Uterus (tissue), 4 donors: ENCODE measurements around the gene MYPN. TPM values are rescaled to one million over a fixed set of nuclear protein-coding genes. Genes with fewer than 3 reads are reported as not detected.

Experiments
- DNase-seq, 2 donors: peaks; one replicate each; pipeline ENCODE4 v3.0.0-alpha.2; 2019 to 2020
- H3K27ac ChIP-seq, 2 donors: fragments of 200-600 bp; sonication (generic); 1 replicate in 1 of 2; 2 replicates in 1 of 2; pipeline ENCODE4 v1.5.1; 2016 to 2018
- H3K27me3 ChIP-seq, 2 donors: fragments of 200-600 bp; sonication (generic); one replicate each; pipeline ENCODE4 v1.5.1; 2018 to 2019; ENCODE audit warnings: control low read depth in 1 of 2
- H3K36me3 ChIP-seq, 2 donors: fragments of 200-600 bp; sonication (generic); one replicate each; pipeline ENCODE4 v1.5.1; 2019; ENCODE audit warnings: control low read depth in 1 of 2
- H3K4me1 ChIP-seq, 2 donors: fragments of 200-600 bp; sonication (generic); one replicate each; pipeline ENCODE4 v1.5.1; 2018 to 2019; ENCODE audit warnings: control low read depth in 1 of 2
- H3K4me3 ChIP-seq, 2 donors: fragments of 200-600 bp; sonication (generic); 1 replicate in 1 of 2; 2 replicates in 1 of 2; pipeline ENCODE4 v1.5.1; 2018 to 2019; ENCODE audit warnings: mild to moderate bottlenecking in 1 of 2
- H3K9me3 ChIP-seq, 2 donors: fragments of 200-600 bp; sonication (generic); one replicate each; pipeline ENCODE4 v1.5.1; 2019; ENCODE audit warnings: control low read depth in 1 of 2
- POLR2A ChIP-seq, 2 donors: fragments of 450-650 bp; IDR thresholded peaks; one replicate each; pipeline ENCODE4 v1.6.1; 2016; ENCODE audit warnings: antibody characterized with exemption in 2 of 2, mild to moderate bottlenecking in 1 of 2, moderate library complexity in 1 of 2
- intact Hi-C: fragments of 100-400 bp; cut with DNase I; formaldehyde crosslinking; loops from one replicate; pipeline ENCODE4 v1.15.1; 2023; ENCODE audit warnings: low total_unique reads
- total RNA-seq, 4 donors: library from RNA; depleted of rRNA in 3 of 4; stranded (reverse); fragments of >200 nt in 3 of 4; gene quantifications; one replicate each; pipeline versions ENCODE4 v1.1.0 to v1.2.4, GENCODE V29; 2014 to 2023
- TF ChIP-seq, protein P1 (sequence below), 4 experiments: fragments of 200-600 bp in 2 of 4; fragments of 450-650 bp in 2 of 4; sonication (generic) in 2 of 4; IDR thresholded peaks; one replicate each; pipeline ENCODE4 v1.5.1; 2016 to 2019; ENCODE audit warnings: antibody characterized with exemption in 4 of 4, mild to moderate bottlenecking in 2 of 4, moderate library complexity in 1 of 4
- donor health status: DM: yes; HTN: yes; CAD: no.

The MYPN gene
- total RNA-seq, 4 donors from 2014 or later = not detected

DNA sequence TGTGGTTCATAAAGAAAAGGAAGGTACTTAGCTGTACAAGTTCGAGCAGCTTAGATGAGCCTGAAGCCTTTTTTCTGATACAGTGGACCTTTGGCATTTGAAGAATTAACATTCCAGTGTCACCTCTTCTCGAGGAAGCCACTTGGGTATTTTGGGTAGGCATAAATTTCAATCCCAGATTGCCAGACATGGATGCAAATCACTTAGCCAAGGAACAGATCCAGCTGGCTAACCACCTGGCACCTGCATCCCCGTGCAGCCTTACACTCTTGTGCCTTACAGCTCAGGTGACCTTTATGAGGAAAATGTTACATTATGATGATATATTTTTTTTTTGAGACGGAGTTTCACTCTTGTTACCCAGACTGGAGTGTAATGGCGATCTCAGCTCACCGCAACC is 138.6 kb downstream of the MYPN start:
- H3K4me1 ChIP-seq = no peaks in the 10 kb centered on the region
- no peaks in the 10 kb centered on the region for H3K9me3 ChIP-seq
- no peak for DNase-seq
- no peaks in the 10 kb centered on the region for H3K27me3 ChIP-seq
- intact Hi-C loops = no loop called here
- no peak overlapping the region for H3K27ac ChIP-seq
- TF ChIP-seq, protein P1, sequence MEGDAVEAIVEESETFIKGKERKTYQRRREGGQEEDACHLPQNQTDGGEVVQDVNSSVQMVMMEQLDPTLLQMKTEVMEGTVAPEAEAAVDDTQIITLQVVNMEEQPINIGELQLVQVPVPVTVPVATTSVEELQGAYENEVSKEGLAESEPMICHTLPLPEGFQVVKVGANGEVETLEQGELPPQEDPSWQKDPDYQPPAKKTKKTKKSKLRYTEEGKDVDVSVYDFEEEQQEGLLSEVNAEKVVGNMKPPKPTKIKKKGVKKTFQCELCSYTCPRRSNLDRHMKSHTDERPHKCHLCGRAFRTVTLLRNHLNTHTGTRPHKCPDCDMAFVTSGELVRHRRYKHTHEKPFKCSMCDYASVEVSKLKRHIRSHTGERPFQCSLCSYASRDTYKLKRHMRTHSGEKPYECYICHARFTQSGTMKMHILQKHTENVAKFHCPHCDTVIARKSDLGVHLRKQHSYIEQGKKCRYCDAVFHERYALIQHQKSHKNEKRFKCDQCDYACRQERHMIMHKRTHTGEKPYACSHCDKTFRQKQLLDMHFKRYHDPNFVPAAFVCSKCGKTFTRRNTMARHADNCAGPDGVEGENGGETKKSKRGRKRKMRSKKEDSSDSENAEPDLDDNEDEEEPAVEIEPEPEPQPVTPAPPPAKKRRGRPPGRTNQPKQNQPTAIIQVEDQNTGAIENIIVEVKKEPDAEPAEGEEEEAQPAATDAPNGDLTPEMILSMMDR (IDR thresholded peaks at IDR 0.05) = no peak
- no peak for TF ChIP-seq POLR2A (IDR thresholded peaks at IDR 0.05)
- H3K36me3 ChIP-seq = no peaks in the 10 kb centered on the region
- H3K4me3 ChIP-seq = no peak overlapping the region

DNA sequence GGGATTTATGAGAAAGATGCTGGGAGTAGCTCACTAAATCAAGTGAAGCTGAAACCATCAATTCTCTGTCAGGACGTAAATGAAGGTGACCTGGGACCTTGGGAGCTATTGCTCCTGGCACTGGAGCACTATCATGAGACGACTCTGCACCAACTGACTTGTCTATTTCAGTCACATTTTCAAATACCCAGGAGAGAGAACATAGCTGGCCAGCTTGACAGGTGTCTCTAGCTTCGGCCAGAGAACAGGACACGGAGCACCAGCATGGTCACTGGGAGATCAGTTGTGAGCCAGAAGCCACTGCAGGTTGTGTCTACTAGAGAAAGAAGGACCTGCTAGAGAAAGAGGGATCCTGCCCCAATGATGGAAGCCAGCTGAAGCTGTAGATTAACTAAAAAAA is 140.0 kb downstream of the MYPN start:
- Histone ChIP-seq H3K36me3 (no peaks in the 10 kb centered on the region), H3K4me1 (no peaks in the 10 kb centered on the region)
- intact Hi-C loops = no loop called here

DNA sequence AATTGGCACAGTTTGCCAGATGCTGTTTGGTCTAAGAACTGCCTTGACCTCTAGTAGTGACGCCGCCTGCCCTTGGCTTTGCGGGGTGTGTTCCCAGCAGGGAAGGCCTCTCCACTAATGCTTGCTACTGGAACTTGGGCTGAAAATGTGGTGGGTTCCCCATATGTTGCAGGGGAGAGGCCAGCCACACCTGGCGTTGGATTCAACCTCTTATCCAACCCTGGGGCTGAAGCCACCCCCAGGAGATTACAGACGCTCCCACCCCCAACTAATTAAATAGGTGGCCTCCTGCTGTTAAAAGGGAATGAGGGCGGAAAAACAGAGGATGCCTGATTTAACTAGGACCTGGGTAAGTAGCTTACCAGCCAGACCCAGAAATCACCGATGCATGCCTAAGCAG is 141.9 kb downstream of the MYPN start:
- no peak for DNase-seq
- intact Hi-C loops = no loop called here
- H3K27me3 ChIP-seq = no peaks in the 10 kb centered on the region
- H3K27ac ChIP-seq = no peak overlapping the region
- no peak for TF ChIP-seq POLR2A (IDR thresholded peaks at IDR 0.05)
- TF ChIP-seq, protein P1 (IDR thresholded peaks at IDR 0.05) = no peak
- H3K4me3 ChIP-seq = no peak overlapping the region
- H3K9me3 ChIP-seq = no peaks in the 10 kb centered on the region
- H3K36me3 ChIP-seq = no peaks in the 10 kb centered on the region
- no peaks in the 10 kb centered on the region for H3K4me1 ChIP-seq

More for the DNA sequence above, 140.0 kb downstream of the MYPN start:
- Histone ChIP-seq H3K4me3 (no peak overlapping the region), H3K27ac (no peak overlapping the region), H3K27me3 (no peaks in the 10 kb centered on the region), H3K9me3 (no peaks in the 10 kb centered on the region)
- TF ChIP-seq POLR2A (IDR thresholded peaks at IDR 0.05) = no peak
- TF ChIP-seq, protein P1 (IDR thresholded peaks at IDR 0.05) = no peak
- DNase-seq = no peak

DNA sequence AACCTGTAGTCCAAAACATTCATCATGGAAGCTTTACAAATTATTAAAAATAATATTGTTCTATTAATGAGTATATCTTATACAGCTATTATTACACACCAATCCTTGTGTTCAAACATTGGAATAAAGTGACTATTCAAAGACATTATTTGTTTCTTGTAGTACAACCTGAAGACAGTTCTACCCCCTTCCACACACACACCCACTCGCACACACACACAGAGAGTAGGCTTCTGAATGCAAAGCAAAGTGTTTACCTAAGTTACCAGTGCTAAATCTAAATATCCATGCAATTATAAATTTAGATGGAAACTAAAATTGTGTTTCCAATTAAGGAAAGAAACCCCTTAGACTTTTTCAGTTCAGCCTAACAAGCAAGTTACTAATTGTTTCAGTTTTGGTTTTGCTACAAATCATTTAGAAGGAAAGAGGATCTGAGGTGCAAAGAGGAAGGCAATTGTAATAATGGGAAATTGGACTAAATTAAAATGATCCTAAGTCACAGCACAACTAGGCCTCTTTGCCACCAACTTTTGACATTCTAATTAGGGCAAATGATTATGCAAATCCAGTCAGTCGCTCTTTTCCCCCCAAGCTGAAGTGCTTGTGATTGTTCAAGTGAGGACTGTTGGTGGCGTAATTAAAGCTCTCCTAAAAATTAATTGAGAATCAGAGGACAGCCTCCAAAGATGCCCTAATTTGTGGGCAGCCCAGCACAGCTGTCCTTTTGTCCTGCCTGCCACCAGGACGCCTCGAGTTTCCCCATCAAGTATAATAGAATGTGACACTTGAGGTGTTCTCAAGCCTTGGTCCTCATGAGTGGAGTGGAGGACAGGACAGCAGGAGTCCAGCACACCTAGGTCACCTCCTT is 142.6 kb downstream of the MYPN start:
- no peak overlapping the region for H3K4me3 ChIP-seq

DNA sequence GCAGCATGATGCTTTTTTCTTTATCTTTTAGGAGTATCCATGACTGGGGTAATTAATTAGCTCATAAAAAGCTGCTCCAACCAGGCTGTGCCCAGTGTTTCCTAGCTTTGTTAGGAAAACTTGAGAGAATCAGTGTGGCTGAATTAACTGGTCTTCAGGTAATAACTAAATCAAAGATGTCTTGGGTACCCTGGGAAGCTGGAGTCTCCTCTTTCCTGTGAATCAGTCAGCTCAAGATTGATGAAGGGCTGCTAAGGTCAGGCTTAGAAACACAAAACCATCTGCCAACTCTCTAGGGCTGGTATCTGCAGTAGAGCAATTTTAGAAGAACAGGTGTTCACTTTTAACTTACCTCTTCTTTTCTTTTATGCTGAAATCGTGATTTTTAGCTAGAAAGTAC is 144.1 kb downstream of the MYPN start:
- Histone ChIP-seq H3K4me3 (no peak overlapping the region), H3K36me3 (no peaks in the 10 kb centered on the region), H3K9me3 (no peaks in the 10 kb centered on the region), H3K27ac (no peak overlapping the region), H3K4me1 (no peaks in the 10 kb centered on the region), H3K27me3 (no peaks in the 10 kb centered on the region)
- no peak for TF ChIP-seq POLR2A (IDR thresholded peaks at IDR 0.05)
- TF ChIP-seq, protein P1 (IDR thresholded peaks at IDR 0.05) = no peak
- DNase-seq = no peak
- intact Hi-C loops = no loop called here

More for the DNA sequence above, 142.6 kb downstream of the MYPN start:
- intact Hi-C loops = no loop called here
- Histone ChIP-seq H3K4me1 (no peaks in the 10 kb centered on the region), H3K9me3 (no peaks in the 10 kb centered on the region), H3K36me3 (no peaks in the 10 kb centered on the region), H3K27me3 (no peaks in the 10 kb centered on the region), H3K27ac (no peak overlapping the region)
- no peak for DNase-seq
- no peak for TF ChIP-seq POLR2A (IDR thresholded peaks at IDR 0.05)
- TF ChIP-seq, protein P1 (IDR thresholded peaks at IDR 0.05) = no peak
